Liver (tissue), 3 donors: ENCODE data around the gene ORM2.
A peak's percentile ranks its signal among the peaks of the same experiment; 100 is the strongest.
"Not testable (repeated sequence)": the region's sequence is repeated elsewhere in the genome, so short reads cannot be mapped to it uniquely, and the experiment has no call there.

Experiments used
- JUND ChIP-seq, 2 donors: IDR thresholded peaks; 2 replicates each; pipeline ENCODE4 v1.6.1; 2016; ENCODE audit warnings: antibody characterized with exemption in 2 of 2
- RAD21 ChIP-seq, 2 donors: IDR thresholded peaks; 2 replicates each; pipeline ENCODE4 v1.6.1; 2016; ENCODE audit warnings: antibody characterized with exemption in 2 of 2, mild to moderate bottlenecking in 2 of 2
- SP1 ChIP-seq: IDR thresholded peaks from 2 replicates; pipeline ENCODE4 v1.6.1; 2018; ENCODE audit warnings: antibody characterized with exemption, mild to moderate bottlenecking
- YY1 ChIP-seq: IDR thresholded peaks from 2 replicates; pipeline ENCODE4 v1.6.1; 2016; ENCODE audit warnings: antibody characterized with exemption, mild to moderate bottlenecking
- TF ChIP-seq, protein P1 (sequence below): IDR thresholded peaks from 2 replicates; pipeline ENCODE4 v1.6.1; 2016; ENCODE audit warnings: antibody characterized with exemption
- TF ChIP-seq, protein P2 (sequence below): fragments of 150-350 bp; IDR thresholded peaks from 2 replicates; pipeline ENCODE4 v1.5.1; 2017; ENCODE audit warnings: improper control_type of control experiment, low read depth, low read length; ENCODE audit not compliant: missing input control
- donor health status: healthy.
- donor health status: healthy.

DNA sequence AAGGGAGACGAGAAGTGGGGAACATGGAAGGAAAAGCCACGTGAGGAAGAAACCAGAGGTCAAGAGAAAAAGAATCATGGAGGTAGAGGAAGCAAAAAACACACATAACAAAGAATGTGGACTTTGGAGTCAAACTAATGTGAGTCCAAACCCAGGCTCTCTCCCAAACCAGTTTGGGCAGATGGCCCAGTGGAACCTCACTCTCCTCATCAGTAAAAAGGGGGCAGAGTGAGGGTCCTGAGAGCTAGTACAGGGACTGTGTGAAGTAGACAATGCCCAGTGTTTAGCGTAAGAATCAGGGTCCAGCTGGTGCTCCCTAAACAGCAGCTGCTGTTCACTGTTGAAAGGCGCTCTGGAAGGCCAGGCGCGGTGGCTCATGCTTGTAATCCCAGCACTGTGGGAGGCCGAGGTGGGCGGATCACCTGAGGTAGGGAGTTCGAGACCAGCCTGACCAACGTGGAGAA, 1.3 kb upstream of the ORM2 start:
- TF ChIP-seq, protein P1, sequence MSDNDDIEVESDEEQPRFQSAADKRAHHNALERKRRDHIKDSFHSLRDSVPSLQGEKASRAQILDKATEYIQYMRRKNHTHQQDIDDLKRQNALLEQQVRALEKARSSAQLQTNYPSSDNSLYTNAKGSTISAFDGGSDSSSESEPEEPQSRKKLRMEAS = peak; percentile 73
- TF ChIP-seq JUND (IDR thresholded peaks at IDR 0.05) (peak; percentile 33 to 38), YY1 (peak; percentile 85), RAD21 (IDR thresholded peaks at IDR 0.05) (peak in 1 of 2 donors; percentile 21), SP1 (peak; percentile 88)
- TF ChIP-seq, protein P2, sequence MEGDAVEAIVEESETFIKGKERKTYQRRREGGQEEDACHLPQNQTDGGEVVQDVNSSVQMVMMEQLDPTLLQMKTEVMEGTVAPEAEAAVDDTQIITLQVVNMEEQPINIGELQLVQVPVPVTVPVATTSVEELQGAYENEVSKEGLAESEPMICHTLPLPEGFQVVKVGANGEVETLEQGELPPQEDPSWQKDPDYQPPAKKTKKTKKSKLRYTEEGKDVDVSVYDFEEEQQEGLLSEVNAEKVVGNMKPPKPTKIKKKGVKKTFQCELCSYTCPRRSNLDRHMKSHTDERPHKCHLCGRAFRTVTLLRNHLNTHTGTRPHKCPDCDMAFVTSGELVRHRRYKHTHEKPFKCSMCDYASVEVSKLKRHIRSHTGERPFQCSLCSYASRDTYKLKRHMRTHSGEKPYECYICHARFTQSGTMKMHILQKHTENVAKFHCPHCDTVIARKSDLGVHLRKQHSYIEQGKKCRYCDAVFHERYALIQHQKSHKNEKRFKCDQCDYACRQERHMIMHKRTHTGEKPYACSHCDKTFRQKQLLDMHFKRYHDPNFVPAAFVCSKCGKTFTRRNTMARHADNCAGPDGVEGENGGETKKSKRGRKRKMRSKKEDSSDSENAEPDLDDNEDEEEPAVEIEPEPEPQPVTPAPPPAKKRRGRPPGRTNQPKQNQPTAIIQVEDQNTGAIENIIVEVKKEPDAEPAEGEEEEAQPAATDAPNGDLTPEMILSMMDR = not testable (repeated sequence)
